ENCODE measurements around the gene SEC14L1.
"Not testable (repeated sequence)": the region's sequence is repeated elsewhere in the genome, so short reads cannot be mapped to it uniquely, and the experiment has no call there.

SEC14L1 gene

DNA sequence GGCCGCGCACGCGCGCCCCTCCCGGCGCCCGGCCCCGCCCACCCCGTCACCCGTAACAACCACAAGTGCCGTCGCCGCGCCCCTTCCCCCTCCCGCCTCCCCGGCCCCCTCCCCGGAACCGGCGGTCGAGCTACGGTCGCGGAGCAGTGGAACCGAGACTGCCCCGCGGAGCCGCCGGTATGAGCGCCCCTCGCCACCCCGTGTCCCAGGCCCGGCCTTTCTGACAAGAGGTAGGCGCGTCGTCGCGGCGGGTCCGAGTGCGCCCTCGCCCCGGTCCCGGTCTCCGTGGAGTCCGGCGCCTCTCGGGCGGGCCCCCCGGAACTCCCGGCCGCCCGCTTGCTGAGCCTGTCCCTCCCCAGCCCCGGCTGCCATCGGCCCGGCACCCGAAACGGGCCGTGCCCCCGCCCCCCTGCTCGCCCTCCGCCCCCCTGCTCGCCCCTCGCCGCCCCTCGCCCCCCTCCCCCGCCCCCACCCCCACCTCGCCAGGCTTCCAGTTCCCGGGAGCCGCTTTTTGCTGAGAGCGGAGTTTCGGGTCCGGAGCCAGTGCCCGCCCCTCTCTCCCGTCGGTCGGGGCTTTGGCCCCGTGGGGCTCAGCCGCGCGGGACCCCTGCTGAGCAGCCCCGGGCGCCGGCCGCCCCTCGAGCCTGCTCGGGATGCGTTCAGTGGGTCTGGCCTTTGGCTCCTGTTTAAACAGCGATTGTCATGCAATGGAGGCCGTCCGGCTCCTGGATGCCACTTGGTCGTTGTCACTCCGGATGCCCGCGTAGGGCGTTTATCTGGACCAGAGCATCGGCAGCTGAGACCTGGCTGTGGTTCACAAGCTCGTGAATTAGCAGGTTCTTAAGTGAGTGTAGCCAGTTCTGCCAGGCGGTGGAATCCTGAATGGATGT lies at the start of gene SEC14L1:
Gene SEC14L1, plus strand, starts transcription at position 92 of the 890 bp plus-strand sequence. CDS start 2,628 bp downstream, outside the sequence.
- DNase-seq: no peak

GRCh38 chr17:77092025-77092424 lies 48.7 kb upstream of the SEC14L1 start:
- no peak for DNase-seq

DNA sequence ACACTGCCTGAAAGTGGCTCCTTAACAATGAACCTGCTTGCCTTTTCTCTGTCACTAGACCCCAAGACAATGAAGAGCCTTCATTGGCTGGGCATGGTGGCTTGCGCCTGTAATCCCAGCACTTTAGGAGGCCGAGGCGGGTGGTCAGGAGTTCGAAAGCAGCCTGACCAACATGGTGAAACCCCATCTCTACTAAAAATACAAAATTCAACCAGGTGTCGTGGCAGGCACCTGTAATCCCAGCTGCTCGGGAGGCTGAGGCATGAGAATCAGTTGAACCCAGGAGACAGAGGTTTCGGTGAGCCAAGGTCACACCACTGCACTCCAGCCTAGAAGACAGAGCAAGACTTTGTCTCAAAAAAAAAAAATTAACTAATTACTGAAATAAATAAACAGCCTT lies 45.3 kb upstream of the SEC14L1 start:
- DNase-seq: no peak

DNA sequence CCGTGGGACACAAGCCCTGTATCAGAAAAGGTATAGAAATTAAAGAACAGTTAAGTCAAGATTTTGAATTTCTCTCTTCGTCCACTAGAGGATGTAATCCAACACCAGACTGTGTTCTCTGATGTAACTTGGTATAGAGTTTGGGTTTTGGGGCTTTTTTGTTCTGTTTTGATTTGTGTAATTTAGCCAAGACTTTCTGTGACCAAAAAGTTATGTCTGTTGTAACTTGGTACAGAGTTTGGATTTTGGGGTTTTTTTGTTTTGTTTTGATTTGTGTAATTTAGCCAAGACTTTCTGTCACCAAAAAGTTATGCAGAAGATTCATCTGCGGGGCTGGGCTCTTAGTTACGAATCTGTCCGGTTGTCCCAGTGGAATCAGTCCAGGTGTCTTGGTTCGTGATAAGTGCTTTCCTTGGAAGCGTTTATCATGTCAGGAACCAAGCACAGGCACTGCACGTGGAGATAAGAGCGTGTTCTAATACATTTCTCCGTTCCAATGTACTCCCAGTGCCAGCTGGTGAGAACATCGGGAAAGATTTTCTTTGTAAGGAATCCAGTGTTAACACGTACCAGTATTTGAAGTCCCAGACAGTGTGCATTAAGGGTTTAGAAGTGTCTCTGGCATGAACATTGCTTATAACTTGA lies 44.1 kb upstream of the SEC14L1 start:
- DNase-seq: no peak

DNA sequence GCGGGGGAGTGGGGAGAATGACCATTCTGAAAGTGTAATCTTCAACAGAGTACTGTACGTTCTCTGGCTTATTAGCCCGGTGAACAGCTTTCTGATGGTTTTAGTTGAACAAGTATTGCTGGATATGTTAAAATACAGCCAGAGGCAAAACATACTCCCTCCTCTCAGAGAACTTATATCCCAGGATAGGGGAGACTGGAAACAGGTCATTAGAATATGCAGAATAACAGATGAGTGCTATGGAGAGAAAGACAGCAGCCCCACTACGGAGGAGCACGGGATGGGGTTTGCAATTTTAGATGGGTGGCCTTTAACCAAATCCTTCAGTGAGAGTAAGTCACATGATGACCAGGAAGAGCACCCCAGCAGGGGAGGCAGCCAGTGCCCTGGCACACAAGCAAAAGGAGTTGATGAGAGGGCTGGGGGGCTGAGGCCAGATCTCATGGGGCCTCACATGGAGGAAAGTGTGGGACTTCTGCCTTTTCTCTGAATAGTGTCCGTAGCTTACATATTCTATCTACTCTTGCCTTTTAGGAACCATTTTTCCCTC lies 43.1 kb upstream of the SEC14L1 start:
- DNase-seq: no peak

- no peak for DNase-seq
Observed at GRCh38 chr17:77098884-77099545, 41.8 kb upstream of the SEC14L1 start.

DNA sequence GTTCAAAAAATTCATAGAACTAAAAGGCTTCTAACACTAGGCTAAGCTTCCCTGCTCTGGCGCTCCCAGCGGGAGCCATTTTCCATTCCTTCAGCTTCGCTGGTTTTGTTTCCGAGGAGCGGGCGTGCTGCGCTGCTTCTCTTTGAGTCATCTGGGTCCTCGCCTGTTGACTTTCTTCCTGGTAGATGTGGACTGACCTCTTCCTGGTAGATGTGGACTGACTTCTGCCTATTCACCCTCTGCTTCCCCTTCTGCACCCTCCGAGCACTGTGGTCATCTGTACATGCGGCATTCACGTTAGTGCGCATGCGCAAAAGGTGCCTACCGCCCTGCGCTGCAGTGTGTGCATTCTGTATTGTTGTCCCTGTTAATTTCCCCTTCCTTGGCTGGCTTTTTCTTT lies 40.8 kb upstream of the SEC14L1 start:
- DNase-seq: no peak

DNA sequence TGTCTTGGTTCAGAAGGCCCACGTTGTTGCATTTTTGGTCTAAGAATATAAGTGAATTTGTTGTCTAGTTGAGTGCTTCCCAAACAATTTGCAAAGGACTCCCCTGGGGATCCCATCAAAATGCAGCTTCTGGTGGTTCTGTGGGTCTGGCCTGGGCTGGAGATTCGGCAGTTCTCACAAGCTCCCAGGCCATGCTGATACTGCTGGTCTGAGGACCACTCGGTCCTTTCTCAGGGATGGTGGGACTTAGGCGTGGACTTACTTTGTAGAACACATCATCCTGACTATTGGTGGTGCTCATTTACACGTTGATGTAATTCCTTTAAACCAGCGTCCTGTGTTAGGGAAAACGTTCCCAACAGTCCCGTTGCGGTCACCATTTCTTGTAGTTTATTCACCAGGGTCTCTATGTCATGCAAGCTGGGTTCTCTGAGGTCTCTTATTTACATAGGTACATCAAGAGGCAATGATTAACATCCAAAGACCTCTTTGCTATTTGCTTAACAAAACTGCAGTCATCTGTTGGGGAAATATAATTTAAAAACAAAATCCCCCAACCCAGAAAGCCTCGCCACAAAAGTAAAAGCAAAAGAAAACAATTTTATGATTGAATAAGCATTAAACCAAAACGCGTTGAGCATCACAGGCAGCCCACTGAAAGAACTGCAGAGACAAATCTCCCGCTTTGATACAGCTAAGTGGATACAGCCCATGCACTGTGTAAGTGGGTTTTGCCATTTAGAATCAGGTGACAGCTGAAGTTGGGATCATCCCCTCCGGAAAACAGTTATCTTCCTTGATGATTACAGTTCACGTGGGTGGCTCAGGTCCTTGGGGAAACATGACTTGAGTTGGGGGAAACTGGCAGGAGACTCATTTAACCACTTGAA lies 39.0 kb upstream of the SEC14L1 start:
- DNase-seq: no peak

GRCh38 chr17:77102411-77103134 lies 38.2 kb upstream of the SEC14L1 start:
- not testable (repeated sequence) for DNase-seq

- no peak for DNase-seq
Observed at GRCh38 chr17:77105706-77106105, 35.1 kb upstream of the SEC14L1 start.

DNA sequence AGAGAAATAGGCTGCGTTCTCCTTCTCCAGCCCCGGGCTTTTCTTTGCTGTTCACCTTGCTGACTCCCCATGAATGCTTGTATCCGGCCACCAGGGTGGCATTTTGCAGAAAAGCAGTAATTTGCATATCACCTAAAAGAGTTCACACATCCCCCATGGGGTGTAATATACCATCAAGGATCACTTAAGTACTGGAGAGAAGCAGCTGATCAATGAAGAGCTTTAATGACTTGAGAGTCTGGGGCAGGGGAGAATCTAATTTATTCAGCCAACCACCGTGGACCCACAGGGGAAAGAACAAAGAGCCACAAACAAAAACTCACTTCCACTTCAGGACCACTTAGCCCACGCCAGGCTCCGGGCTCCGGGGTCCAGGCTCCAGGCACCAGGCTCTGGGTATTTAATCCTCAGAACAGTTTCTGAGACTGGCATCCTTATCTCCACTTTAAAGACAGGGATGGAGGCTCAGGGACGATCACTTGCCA lies 33.9 kb upstream of the SEC14L1 start:
- no peak for DNase-seq

DNA sequence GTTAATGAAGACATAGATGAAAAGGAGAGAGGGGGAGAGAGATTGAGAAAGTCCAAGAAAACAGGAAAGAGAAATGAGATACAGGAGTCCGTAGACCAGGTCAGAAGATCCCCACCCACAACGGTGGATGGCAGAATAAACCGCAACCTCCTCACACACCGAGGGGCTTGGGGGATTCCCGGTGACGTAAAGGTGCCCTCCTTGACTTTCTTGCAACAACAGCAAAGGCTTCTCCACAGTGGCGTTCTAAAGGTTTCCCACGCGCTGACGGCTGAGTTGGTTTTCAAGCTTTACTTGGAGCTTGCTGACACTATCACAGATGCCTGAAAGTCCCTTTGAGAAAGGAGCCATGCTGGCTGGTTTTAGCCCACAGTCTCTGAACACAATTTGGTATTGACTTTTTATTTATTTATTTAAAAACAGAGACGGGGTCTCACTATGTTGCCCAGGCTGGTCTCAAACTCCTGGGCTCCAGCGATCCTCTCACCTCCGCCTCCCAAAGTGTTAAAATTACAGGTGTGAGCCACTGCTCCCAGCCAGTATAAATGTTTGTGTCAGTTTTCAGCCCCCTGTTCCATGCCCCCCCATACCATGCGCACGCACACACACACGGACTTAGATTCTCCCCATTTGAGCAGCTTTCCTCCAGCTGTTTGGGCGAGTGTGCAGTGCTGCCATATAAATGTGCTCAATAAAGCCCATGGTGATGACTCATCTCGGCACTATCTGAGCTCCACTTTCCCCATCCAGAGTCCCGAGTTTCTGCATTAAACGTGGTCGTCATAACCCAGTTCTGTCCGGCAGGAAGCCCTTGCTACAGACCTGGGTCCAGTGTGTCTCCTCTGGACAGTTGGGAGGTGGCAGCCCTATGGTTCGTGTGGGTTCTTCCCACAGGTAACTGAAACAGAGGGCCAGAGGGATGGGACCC lies 33.0 kb upstream of the SEC14L1 start:
- no peak for DNase-seq

DNA sequence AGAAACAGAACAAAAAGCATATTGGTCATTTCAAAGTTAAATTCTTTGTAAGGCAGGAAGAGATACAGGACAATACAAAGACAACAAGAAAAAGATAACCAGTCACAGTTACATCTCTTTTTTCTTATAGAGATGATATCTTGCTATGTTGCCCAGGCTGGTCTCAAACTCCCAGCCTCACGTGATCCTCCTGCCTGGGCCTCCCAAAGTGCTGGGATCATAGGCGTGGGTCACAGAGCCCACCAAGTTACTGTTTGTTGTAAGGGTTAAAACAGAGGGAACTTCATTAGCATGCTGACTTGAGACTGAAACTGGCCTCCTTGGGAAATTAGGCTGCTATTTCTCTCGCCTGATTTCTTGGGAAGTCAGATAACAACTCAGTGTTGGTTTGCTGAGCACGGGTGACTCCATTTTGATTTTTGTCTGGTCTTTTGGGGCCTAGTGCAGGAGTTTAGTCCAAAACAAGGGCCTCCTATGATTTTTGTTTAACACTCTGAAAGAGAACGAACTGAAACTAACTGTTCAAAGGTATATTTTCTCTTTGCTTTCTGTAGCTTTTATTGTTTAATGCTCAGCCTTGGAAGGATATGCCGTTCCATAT lies 31.5 kb upstream of the SEC14L1 start:
- DNase-seq: no peak

DNA sequence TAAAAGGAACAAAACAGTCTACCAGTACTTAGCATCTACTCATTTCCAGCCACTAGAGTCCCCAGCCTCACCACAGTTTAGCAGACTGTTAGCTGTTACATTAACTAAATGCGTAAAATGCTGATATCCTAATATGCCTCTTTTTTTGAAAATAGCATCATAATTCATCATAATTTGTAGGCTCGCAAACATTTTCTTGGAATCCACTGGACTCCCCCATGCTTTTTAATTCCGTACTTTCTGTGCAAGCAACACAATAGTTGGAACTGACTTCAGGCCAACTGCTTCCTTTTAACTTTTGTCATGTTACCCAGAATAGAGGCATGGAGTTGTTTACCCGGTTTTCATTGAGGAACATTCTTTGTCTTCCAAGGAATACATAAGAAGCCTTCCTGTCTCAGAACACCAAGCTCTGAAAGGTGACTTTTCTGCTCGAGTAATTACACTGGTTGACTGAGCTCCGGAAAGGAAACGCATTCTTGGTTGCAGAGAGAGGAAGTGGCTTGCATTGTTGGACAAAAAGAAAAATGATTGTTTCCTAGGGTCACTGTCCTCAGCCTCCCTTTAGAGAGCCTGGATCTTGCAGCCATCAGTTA lies 30.9 kb upstream of the SEC14L1 start:
- DNase-seq: no peak

- DNase-seq: not testable (repeated sequence)
Observed at GRCh38 chr17:77111165-77111933, 29.4 kb upstream of the SEC14L1 start.

GRCh38 chr17:77111934-77112296 lies 28.9 kb upstream of the SEC14L1 start:
- DNase-seq: no peak

DNA sequence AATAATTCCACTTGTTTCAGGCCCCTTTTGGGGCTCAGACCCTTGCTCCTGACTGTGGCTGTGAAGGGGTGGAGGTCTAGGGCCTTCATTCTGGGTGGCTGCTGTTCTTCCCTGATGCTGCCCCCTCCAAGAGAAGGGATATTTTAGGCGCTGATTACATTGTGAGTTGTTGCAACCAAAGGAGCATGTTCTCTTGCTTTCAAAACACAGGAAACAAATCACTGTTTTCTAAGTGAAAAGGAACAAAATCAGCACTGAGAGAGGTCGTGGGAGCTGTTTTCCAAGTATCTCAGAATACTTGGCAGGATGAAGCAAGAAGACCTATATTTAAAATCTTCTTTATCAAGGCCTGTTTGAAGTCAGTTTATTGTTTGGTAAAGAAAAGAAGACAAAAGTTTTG lies 25.3 kb upstream of the SEC14L1 start:
- DNase-seq: no peak

GRCh38 chr17:77115947-77116346 lies 24.8 kb upstream of the SEC14L1 start:
- DNase-seq: no peak

DNA sequence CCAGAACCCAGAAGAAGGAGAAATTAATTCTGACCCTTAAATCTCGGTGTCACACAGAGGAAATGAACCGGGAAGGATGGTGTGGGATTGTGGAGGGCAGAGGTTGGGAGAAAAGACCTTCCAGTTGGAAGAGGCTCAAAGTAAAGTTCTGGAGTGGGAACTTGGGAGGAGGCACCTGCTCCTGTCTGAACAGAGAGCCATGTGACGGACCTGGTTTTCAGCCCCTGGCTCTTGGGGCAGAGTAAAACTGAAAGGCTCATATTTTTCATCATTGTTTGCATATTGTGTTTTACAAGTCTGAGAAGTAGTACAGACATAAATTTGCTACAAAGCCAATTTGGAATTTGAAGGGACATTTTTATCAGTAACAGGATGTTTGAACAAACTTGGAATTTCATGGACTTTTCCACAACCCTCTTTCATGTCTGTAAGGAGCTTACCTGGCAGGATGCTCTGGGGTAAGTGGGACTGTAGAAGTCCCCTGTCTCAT lies 24.4 kb upstream of the SEC14L1 start:
- no peak for DNase-seq

All from amniotic stem cell (primary cell).